Fibroblast of lung (primary cell): ENCODE results near the gene MAGI2.
A peak's percentile ranks its signal among the peaks of the same experiment; 100 is the strongest.

Source experiments
- EZH2 ChIP-seq: IDR thresholded peaks from 2 replicates; pipeline ENCODE4 v1.5.1; 2012; ENCODE audit warnings: low read length, control low read depth, mild to moderate bottlenecking; ENCODE audit errors: missing control alignments
- TF ChIP-seq, protein P1 (sequence below), 2 donors: IDR thresholded peaks in 1 of 2; conservative IDR thresholded peaks in 1 of 2; 1 replicate in 1 of 2; 2 replicates in 1 of 2; pipeline ENCODE4 v1.5.1; 2011 to 2012; ENCODE audit warnings: low read length in 2 of 2, control low read depth in 1 of 2, inconsistent platforms in 1 of 2, low read depth in 1 of 2, mild to moderate bottlenecking in 1 of 2

DNA sequence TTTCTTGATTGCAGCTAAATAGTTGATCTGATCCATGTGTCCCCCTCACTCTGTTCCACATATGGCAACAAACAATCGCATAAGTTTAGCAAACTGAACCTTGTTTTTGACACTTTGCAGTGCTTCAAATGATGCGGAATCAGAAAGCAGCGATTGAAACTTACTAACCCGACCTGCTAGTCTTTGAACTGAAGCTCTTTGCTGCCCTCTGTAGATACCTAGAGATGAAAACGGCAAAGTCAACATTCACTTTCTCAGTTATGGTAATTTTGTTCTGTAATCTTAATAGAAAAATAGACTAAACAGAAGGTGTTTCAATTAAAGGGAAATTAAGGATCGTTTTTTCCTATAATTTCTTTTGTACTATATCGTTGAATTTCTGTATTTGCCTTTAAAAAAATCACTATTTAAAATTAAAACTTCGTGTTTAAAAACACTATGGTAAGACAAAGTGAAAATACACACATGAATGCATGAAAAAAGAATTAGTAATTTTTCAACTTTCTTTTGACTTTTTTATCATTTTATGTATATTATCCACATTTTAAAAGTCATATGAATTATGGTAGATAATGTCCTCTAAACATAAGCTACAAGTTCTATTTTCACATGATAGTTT is 276.5 kb downstream of the MAGI2 start:
- TF ChIP-seq, protein P1, sequence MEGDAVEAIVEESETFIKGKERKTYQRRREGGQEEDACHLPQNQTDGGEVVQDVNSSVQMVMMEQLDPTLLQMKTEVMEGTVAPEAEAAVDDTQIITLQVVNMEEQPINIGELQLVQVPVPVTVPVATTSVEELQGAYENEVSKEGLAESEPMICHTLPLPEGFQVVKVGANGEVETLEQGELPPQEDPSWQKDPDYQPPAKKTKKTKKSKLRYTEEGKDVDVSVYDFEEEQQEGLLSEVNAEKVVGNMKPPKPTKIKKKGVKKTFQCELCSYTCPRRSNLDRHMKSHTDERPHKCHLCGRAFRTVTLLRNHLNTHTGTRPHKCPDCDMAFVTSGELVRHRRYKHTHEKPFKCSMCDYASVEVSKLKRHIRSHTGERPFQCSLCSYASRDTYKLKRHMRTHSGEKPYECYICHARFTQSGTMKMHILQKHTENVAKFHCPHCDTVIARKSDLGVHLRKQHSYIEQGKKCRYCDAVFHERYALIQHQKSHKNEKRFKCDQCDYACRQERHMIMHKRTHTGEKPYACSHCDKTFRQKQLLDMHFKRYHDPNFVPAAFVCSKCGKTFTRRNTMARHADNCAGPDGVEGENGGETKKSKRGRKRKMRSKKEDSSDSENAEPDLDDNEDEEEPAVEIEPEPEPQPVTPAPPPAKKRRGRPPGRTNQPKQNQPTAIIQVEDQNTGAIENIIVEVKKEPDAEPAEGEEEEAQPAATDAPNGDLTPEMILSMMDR (conservative IDR thresholded peaks at IDR 0.05 in 1 of 2, IDR thresholded peaks at IDR 0.05 in 1 of 2; ENCODE audit: low read depth in 1 of 2, low read length in 2 of 2) = peak; percentile 74 to 75
- TF ChIP-seq EZH2 = no peak
